Gastroesophageal sphincter (tissue), 4 donors: Measurements from ENCODE around the gene TBC1D1. TPM values are rescaled to one million over a fixed set of nuclear protein-coding genes. Genes with fewer than 3 reads are reported as not detected.

Experiments used
- ATAC-seq: fragments of 150-250 bp; one replicate; pipeline ENCODE4 v1.9.1; 2016; ENCODE audit warnings: mild to moderate bottlenecking, moderate library complexity
- H3K27ac ChIP-seq, 4 donors: fragments of 200-600 bp; sonication (generic) in 3 of 4; 1 replicate in 3 of 4; 2 replicates in 1 of 4; pipeline ENCODE4 v1.5.1; 2016 to 2019
- H3K27me3 ChIP-seq: fragments of 200-600 bp; sonication (generic); one replicate; pipeline ENCODE4 v1.5.1; 2019
- H3K36me3 ChIP-seq, 2 donors: fragments of 200-600 bp; sonication (generic); one replicate each; pipeline ENCODE4 v1.5.1; 2019; ENCODE audit warnings: control low read depth in 1 of 2
- H3K4me1 ChIP-seq, 3 donors: fragments of 200-600 bp; sonication (generic); 1 replicate in 2 of 3; 2 replicates in 1 of 3; pipeline ENCODE4 v1.5.1; 2016 to 2019; ENCODE audit warnings: control low read depth in 2 of 3
- H3K4me3 ChIP-seq, 2 donors: fragments of 200-600 bp; sonication (generic); one replicate each; pipeline ENCODE4 v1.5.1; 2019; ENCODE audit warnings: mild to moderate bottlenecking in 1 of 2, moderate library complexity in 1 of 2
- H3K9me3 ChIP-seq, 3 donors: fragments of 200-600 bp; sonication (generic); one replicate each; pipeline ENCODE4 v1.5.1; 2017 to 2019; ENCODE audit warnings: control low read depth in 2 of 3
- CTCF ChIP-seq, 4 experiments: fragments of 200-600 bp in 2 of 4; fragments of 450-650 bp in 2 of 4; sonication (generic) in 1 of 4; IDR thresholded peaks; one replicate each; pipeline ENCODE4 v1.5.1; 2017 to 2019; ENCODE audit warnings: antibody characterized with exemption in 4 of 4, mild to moderate bottlenecking in 2 of 4, moderate library complexity in 2 of 4
- EP300 ChIP-seq: sonication (generic); formaldehyde crosslinking; IDR thresholded peaks from one replicate; pipeline ENCODE4 v1.6.1; 2017; ENCODE audit warnings: antibody characterized with exemption, mild to moderate bottlenecking
- POLR2A ChIP-seq, 2 donors: fragments of 450-650 bp; IDR thresholded peaks; one replicate each; pipeline ENCODE4 v1.6.1; 2017; ENCODE audit warnings: antibody characterized with exemption in 2 of 2, mild to moderate bottlenecking in 2 of 2, moderate library complexity in 1 of 2
- POLR2AphosphoS5 ChIP-seq: sonication (generic); formaldehyde crosslinking; IDR thresholded peaks from one replicate; pipeline ENCODE4 v1.6.1; 2017; ENCODE audit warnings: antibody characterized with exemption
- WGBS, 2 donors: methylation state at CpG; one replicate each; pipeline ENCODE4 v1.1.5; 2018; ENCODE audit warnings: low coverage in 1 of 2; 5-methylcytosine and 5-hydroxymethylcytosine counted together
- total RNA-seq, 4 donors: library from RNA; depleted of rRNA; stranded (reverse); fragments of >200 nt; gene quantifications; one replicate each; pipeline ENCODE4 v1.1.0, GENCODE V29; 2016

The TBC1D1 gene
- total RNA-seq, 4 donors from 2014 or later: 190 to 279 (median 241) TPM

- Histone ChIP-seq H3K36me3 (peaks cover 0 to 42% of the 10 kb centered on the region in 2 donors), H3K4me3 (no peak overlapping the region), H3K9me3 (no peaks in the 10 kb centered on the region), H3K27ac (no peak overlapping the region), H3K27me3 (no peaks in the 10 kb centered on the region), H3K4me1 (peaks cover under 1 to 36% (median 2%) of the 10 kb centered on the region in 3 donors)
- no peak for ATAC-seq
- TF ChIP-seq POLR2A (IDR thresholded peaks at IDR 0.05) (no peak), CTCF (IDR thresholded peaks at IDR 0.05) (no peak), POLR2AphosphoS5 (no peak), EP300 (no peak)
- 85 to 88% methylated on average over 7 of the region's 7 CpGs for WGBS, 2 donors
These were observed 199.8 kb downstream of the TBC1D1 start for GRCh38 chr4:38090455-38091246.

- H3K4me3 ChIP-seq: no peak overlapping the region
- no peak for TF ChIP-seq POLR2AphosphoS5
- peaks cover 0 to 27% (median 2%) of the 10 kb centered on the region in 3 donors for H3K4me1 ChIP-seq
- H3K27me3 ChIP-seq: no peaks in the 10 kb centered on the region
- 58 to 100% methylated on average over 1 of the region's 1 CpG for WGBS, 2 donors
- ATAC-seq: no peak
- H3K36me3 ChIP-seq: peaks cover 0 to 52% of the 10 kb centered on the region in 2 donors
- H3K9me3 ChIP-seq: no peaks in the 10 kb centered on the region
- no peak overlapping the region for H3K27ac ChIP-seq
These were observed 200.8 kb downstream of the TBC1D1 start for GRCh38 chr4:38091636-38092035.

- ATAC-seq: no peak
- Histone ChIP-seq H3K4me3 (no peak overlapping the region), H3K36me3 (peaks cover 0 to 62% of the 10 kb centered on the region in 2 donors), H3K9me3 (no peaks in the 10 kb centered on the region), H3K27ac (no peak overlapping the region), H3K27me3 (no peaks in the 10 kb centered on the region), H3K4me1 (peaks cover 0 to 21% (median 2%) of the 10 kb centered on the region in 3 donors)
- WGBS, 2 donors: 86 to 95% methylated on average over 3 of the region's 3 CpGs
- TF ChIP-seq CTCF (IDR thresholded peaks at IDR 0.05) (no peak), POLR2AphosphoS5 (no peak), POLR2A (IDR thresholded peaks at IDR 0.05) (no peak), EP300 (no peak)
These were observed 201.8 kb downstream of the TBC1D1 start for GRCh38 chr4:38092701-38093100.

- no peak for ATAC-seq
- 60 to 68% methylated on average over 5 of the region's 7 CpGs for WGBS, 2 donors
- no peaks in the 10 kb centered on the region for H3K9me3 ChIP-seq
- no peak overlapping the region for H3K27ac ChIP-seq
- peaks cover 0 to 74% of the 10 kb centered on the region in 2 donors for H3K36me3 ChIP-seq
- H3K4me1 ChIP-seq: peaks cover 0 to 16% (median 0%) of the 10 kb centered on the region in 3 donors
- TF ChIP-seq EP300 (no peak), CTCF (IDR thresholded peaks at IDR 0.05) (no peak), POLR2AphosphoS5 (no peak), POLR2A (IDR thresholded peaks at IDR 0.05) (no peak)
- H3K4me3 ChIP-seq: no peak overlapping the region
- H3K27me3 ChIP-seq: no peaks in the 10 kb centered on the region
These were observed 203.5 kb downstream of the TBC1D1 start for GRCh38 chr4:38094419-38094818.

- no peak for TF ChIP-seq POLR2AphosphoS5
- no peak for TF ChIP-seq CTCF (IDR thresholded peaks at IDR 0.05)
- no peak for TF ChIP-seq POLR2A (IDR thresholded peaks at IDR 0.05)
- TF ChIP-seq EP300: no peak
- Histone ChIP-seq H3K9me3 (no peaks in the 10 kb centered on the region), H3K4me1 (peaks cover 0 to 23% (median 0%) of the 10 kb centered on the region in 3 donors), H3K27me3 (no peaks in the 10 kb centered on the region), H3K27ac (no peak overlapping the region), H3K4me3 (no peak overlapping the region), H3K36me3 (peaks cover 0 to 75% of the 10 kb centered on the region in 2 donors)
- ATAC-seq: no peak
- 93 to 94% methylated on average over 6 to 8 of the region's 8 CpGs for WGBS, 2 donors
These were observed 204.8 kb downstream of the TBC1D1 start for GRCh38 chr4:38095691-38096090.
